Measurements from ENCODE around the gene RPSA.
A peak's percentile ranks its signal among the peaks of the same experiment; 100 is the strongest.

Gene RPSA

GRCh38 chr3:39385456-39386090 is 20.9 kb upstream of the RPSA start:
- Histone ChIP-seq H3K4me3 (ENCODE audit: low read length in 2 of 2) (no peak overlapping the region), H3K79me1 (ENCODE audit: low read depth, low read length) (peaks cover 14% of the 10 kb centered on the region), H2BK120ac (ENCODE audit: low read depth, low read length) (no peak overlapping the region), H3K4me2 (ENCODE audit: insufficient read depth, low read length, poor library complexity, severe bottlenecking) (no peak overlapping the region), H3K36me3 (replicated peaks in 1 of 2; ENCODE audit: control insufficient read depth in 2 of 2, insufficient read depth in 2 of 2, low read length in 2 of 2) (peaks cover 6 to 25% of the 10 kb centered on the region in 2 donors), H3K27me3 (ENCODE audit: control insufficient read depth in 3 of 3, insufficient read depth in 3 of 3, low read depth in 1 of 3, low read length in 3 of 3) (no peaks in the 10 kb centered on the region), H2BK5ac (ENCODE audit: low read length) (no peak overlapping the region), H3K18ac (ENCODE audit: low read length) (no peak overlapping the region), H3K9me3 (replicated peaks in 1 of 2; ENCODE audit: control insufficient read depth in 2 of 2, insufficient read depth in 1 of 2, low read depth in 1 of 2, low read length in 2 of 2) (no peaks in the 10 kb centered on the region), H4K91ac (ENCODE audit: low read depth, low read length, poor library complexity) (no peak overlapping the region), H2AK5ac (ENCODE audit: low read depth, low read length) (no peak overlapping the region), H3K14ac (ENCODE audit: low read length) (no peak overlapping the region), H2BK12ac (ENCODE audit: low read length) (no peak overlapping the region), H3K4me1 (ENCODE audit: control insufficient read depth in 2 of 2, insufficient read depth in 1 of 2, low read depth in 1 of 2, low read length in 2 of 2) (peaks cover 0 to 3% of the 10 kb centered on the region in 2 donors), H3K4ac (ENCODE audit: low read length) (no peak overlapping the region), H2AFZ (ENCODE audit: low read length) (no peak overlapping the region), H2BK15ac (ENCODE audit: low read length) (no peak overlapping the region), H3K9ac (ENCODE audit: low read depth, low read length, poor library complexity) (peak overlapping the region; percentile 63), H4K8ac (ENCODE audit: low read depth, low read length) (no peak overlapping the region), H3K23ac (ENCODE audit: low read depth, low read length, poor library complexity) (no peak overlapping the region), H3K27ac (replicated peaks; ENCODE audit: low read length) (no peak overlapping the region)
- no CpG with 5 or more reads among the region's 9 CpGs for WGBS, 2 donors (ENCODE audit: extremely low coverage in 2 of 2, insufficient read length in 2 of 2, insufficient replicate concordance in 1 of 2)
- DNase-seq (ENCODE audit: low spot score) = no peak

GRCh38 chr3:39386318-39386717 is 20.2 kb upstream of the RPSA start:
- Histone ChIP-seq H2AK5ac (ENCODE audit: low read depth, low read length) (no peak overlapping the region), H4K91ac (ENCODE audit: low read depth, low read length, poor library complexity) (no peak overlapping the region), H3K27me3 (ENCODE audit: control insufficient read depth in 3 of 3, insufficient read depth in 3 of 3, low read depth in 1 of 3, low read length in 3 of 3) (no peaks in the 10 kb centered on the region), H3K79me1 (ENCODE audit: low read depth, low read length) (peaks cover 14% of the 10 kb centered on the region), H2BK120ac (ENCODE audit: low read depth, low read length) (no peak overlapping the region), H4K8ac (ENCODE audit: low read depth, low read length) (no peak overlapping the region), H3K4ac (ENCODE audit: low read length) (no peak overlapping the region), H3K18ac (ENCODE audit: low read length) (no peak overlapping the region), H2BK15ac (ENCODE audit: low read length) (no peak overlapping the region), H2AFZ (ENCODE audit: low read length) (no peak overlapping the region), H3K4me1 (ENCODE audit: control insufficient read depth in 2 of 2, insufficient read depth in 1 of 2, low read depth in 1 of 2, low read length in 2 of 2) (peaks cover 0 to 3% of the 10 kb centered on the region in 2 donors), H3K4me3 (ENCODE audit: low read length in 2 of 2) (no peak overlapping the region), H2BK5ac (ENCODE audit: low read length) (no peak overlapping the region), H3K36me3 (replicated peaks in 1 of 2; ENCODE audit: control insufficient read depth in 2 of 2, insufficient read depth in 2 of 2, low read length in 2 of 2) (peaks cover 11 to 33% of the 10 kb centered on the region in 2 donors), H2BK12ac (ENCODE audit: low read length) (no peak overlapping the region), H3K27ac (replicated peaks; ENCODE audit: low read length) (no peak overlapping the region), H3K9ac (ENCODE audit: low read depth, low read length, poor library complexity) (no peak overlapping the region), H3K23ac (ENCODE audit: low read depth, low read length, poor library complexity) (no peak overlapping the region), H3K9me3 (replicated peaks in 1 of 2; ENCODE audit: control insufficient read depth in 2 of 2, insufficient read depth in 1 of 2, low read depth in 1 of 2, low read length in 2 of 2) (no peaks in the 10 kb centered on the region), H3K14ac (ENCODE audit: low read length) (no peak overlapping the region), H3K4me2 (ENCODE audit: insufficient read depth, low read length, poor library complexity, severe bottlenecking) (no peak overlapping the region)
- no peak for DNase-seq (ENCODE audit: low spot score)
- WGBS, 2 donors (ENCODE audit: extremely low coverage in 2 of 2, insufficient read length in 2 of 2, insufficient replicate concordance in 1 of 2) = no CpG with 5 or more reads among the region's 5 CpGs

- Histone ChIP-seq H3K4me3 (ENCODE audit: low read length in 2 of 2) (no peak overlapping the region), H2BK12ac (ENCODE audit: low read length) (no peak overlapping the region), H2BK5ac (ENCODE audit: low read length) (no peak overlapping the region), H3K79me1 (ENCODE audit: low read depth, low read length) (peaks cover 14% of the 10 kb centered on the region), H4K91ac (ENCODE audit: low read depth, low read length, poor library complexity) (no peak overlapping the region), H3K23ac (ENCODE audit: low read depth, low read length, poor library complexity) (no peak overlapping the region), H3K4me2 (ENCODE audit: insufficient read depth, low read length, poor library complexity, severe bottlenecking) (no peak overlapping the region), H3K4me1 (ENCODE audit: control insufficient read depth in 2 of 2, insufficient read depth in 1 of 2, low read depth in 1 of 2, low read length in 2 of 2) (peaks cover 0 to 3% of the 10 kb centered on the region in 2 donors), H2AFZ (ENCODE audit: low read length) (no peak overlapping the region), H2BK120ac (ENCODE audit: low read depth, low read length) (no peak overlapping the region), H3K9ac (ENCODE audit: low read depth, low read length, poor library complexity) (no peak overlapping the region), H3K14ac (ENCODE audit: low read length) (no peak overlapping the region), H3K18ac (ENCODE audit: low read length) (no peak overlapping the region), H2BK15ac (ENCODE audit: low read length) (no peak overlapping the region), H3K9me3 (replicated peaks in 1 of 2; ENCODE audit: control insufficient read depth in 2 of 2, insufficient read depth in 1 of 2, low read depth in 1 of 2, low read length in 2 of 2) (no peaks in the 10 kb centered on the region), H2AK5ac (ENCODE audit: low read depth, low read length) (no peak overlapping the region), H3K4ac (ENCODE audit: low read length) (no peak overlapping the region), H3K27ac (replicated peaks; ENCODE audit: low read length) (no peak overlapping the region), H4K8ac (ENCODE audit: low read depth, low read length) (no peak overlapping the region), H3K27me3 (ENCODE audit: control insufficient read depth in 3 of 3, insufficient read depth in 3 of 3, low read depth in 1 of 3, low read length in 3 of 3) (no peaks in the 10 kb centered on the region), H3K36me3 (replicated peaks in 1 of 2; ENCODE audit: control insufficient read depth in 2 of 2, insufficient read depth in 2 of 2, low read length in 2 of 2) (peaks cover 19 to 44% of the 10 kb centered on the region in 2 donors)
- WGBS, 2 donors (ENCODE audit: extremely low coverage in 2 of 2, insufficient read length in 2 of 2, insufficient replicate concordance in 1 of 2) = no CpG with 5 or more reads among the region's 1 CpG
- no peak for DNase-seq (ENCODE audit: low spot score)
Observed at GRCh38 chr3:39387411-39387975, 19.0 kb upstream of the RPSA start.

GRCh38 chr3:39388153-39388552 is 18.4 kb upstream of the RPSA start:
- no peak overlapping the region for H2BK12ac ChIP-seq (ENCODE audit: low read length)
- H3K14ac ChIP-seq (ENCODE audit: low read length) = no peak overlapping the region
- no peaks in the 10 kb centered on the region for H3K27me3 ChIP-seq (ENCODE audit: control insufficient read depth in 3 of 3, insufficient read depth in 3 of 3, low read depth in 1 of 3, low read length in 3 of 3)
- no peak overlapping the region for H4K91ac ChIP-seq (ENCODE audit: low read depth, low read length, poor library complexity)
- no peaks in the 10 kb centered on the region for H3K9me3 ChIP-seq (replicated peaks in 1 of 2; ENCODE audit: control insufficient read depth in 2 of 2, insufficient read depth in 1 of 2, low read depth in 1 of 2, low read length in 2 of 2)
- no peak overlapping the region for H3K4ac ChIP-seq (ENCODE audit: low read length)
- H3K18ac ChIP-seq (ENCODE audit: low read length) = no peak overlapping the region
- peaks cover 14% of the 10 kb centered on the region for H3K79me1 ChIP-seq (ENCODE audit: low read depth, low read length)
- no peak overlapping the region for H3K4me3 ChIP-seq (ENCODE audit: low read length in 2 of 2)
- peaks cover 20 to 50% of the 10 kb centered on the region in 2 donors for H3K36me3 ChIP-seq (replicated peaks in 1 of 2; ENCODE audit: control insufficient read depth in 2 of 2, insufficient read depth in 2 of 2, low read length in 2 of 2)
- no peak overlapping the region for H2BK120ac ChIP-seq (ENCODE audit: low read depth, low read length)
- no peak overlapping the region for H2AFZ ChIP-seq (ENCODE audit: low read length)
- no peak overlapping the region for H3K4me2 ChIP-seq (ENCODE audit: insufficient read depth, low read length, poor library complexity, severe bottlenecking)
- no peak overlapping the region for H3K27ac ChIP-seq (replicated peaks; ENCODE audit: low read length)
- no CpG with 5 or more reads among the region's 2 CpGs for WGBS, 2 donors (ENCODE audit: extremely low coverage in 2 of 2, insufficient read length in 2 of 2, insufficient replicate concordance in 1 of 2)
- DNase-seq (ENCODE audit: low spot score) = no peak
- H3K4me1 ChIP-seq (ENCODE audit: control insufficient read depth in 2 of 2, insufficient read depth in 1 of 2, low read depth in 1 of 2, low read length in 2 of 2) = peaks cover 0 to 3% of the 10 kb centered on the region in 2 donors
- no peak overlapping the region for H2BK5ac ChIP-seq (ENCODE audit: low read length)
- H3K9ac ChIP-seq (ENCODE audit: low read depth, low read length, poor library complexity) = no peak overlapping the region
- H4K8ac ChIP-seq (ENCODE audit: low read depth, low read length) = no peak overlapping the region
- no peak overlapping the region for H2BK15ac ChIP-seq (ENCODE audit: low read length)
- no peak overlapping the region for H3K23ac ChIP-seq (ENCODE audit: low read depth, low read length, poor library complexity)
- no peak overlapping the region for H2AK5ac ChIP-seq (ENCODE audit: low read depth, low read length)

Data from neuronal stem cell (in vitro differentiated cells).